SK-N-SH (cell line): ENCODE measurements around the gene CTNNA3. TPM values are rescaled to one million over a fixed set of nuclear protein-coding genes. Genes with fewer than 3 reads are reported as not detected.

Source experiments
- CTCF ChIA-PET: fragments of 300-600, 350-600 bp; formaldehyde crosslinking; extraction: SDS; loops from one replicate; lab custom pipeline; 2021; lab: Yijun Ruan, JAX
- POLR2A ChIA-PET: fragments of 350-600 bp; sonication (Branson Sonifier 250); formaldehyde crosslinking; extraction: SDS; loops from one replicate; lab custom pipeline; 2020; ENCODE audit warnings: antibody characterized with exemption, inconsistent platforms; lab: Yijun Ruan, JAX
- DNase-seq: peaks from one replicate; pipeline ENCODE4 v3.0.0; 2012
- H2AFZ ChIP-seq: fragments of 200-600 bp; sonication (generic); 2 replicates; pipeline ENCODE4 v1.8.1; 2016; ENCODE audit warnings: antibody characterized with exemption, mild to moderate bottlenecking, low read depth
- H3F3A ChIP-seq: fragments of 200-600 bp; sonication (generic); replicated peaks from 2 replicates; pipeline ENCODE3; 2016; ENCODE audit warnings: antibody characterized with exemption, mild to moderate bottlenecking; ENCODE audit not compliant: insufficient read depth
- H3K27ac ChIP-seq, 2 experiments: fragments of 200-500 bp in 1 of 2; fragments of 200-600 bp in 1 of 2; sonication (Bioruptor generic) in 1 of 2; sonication (generic), shearing (Covaris generic) in 1 of 2; 2 replicates each; pipeline versions ENCODE4 v1.5.1 to v1.6.1; 2014 to 2016; ENCODE audit warnings: low read depth in 2 of 2, inconsistent platforms in 1 of 2, low read length in 1 of 2, mild to moderate bottlenecking in 1 of 2, mixed read lengths in 1 of 2
- H3K27me3 ChIP-seq: fragments of 200-600 bp; sonication (generic), shearing (Covaris generic); 2 replicates; pipeline ENCODE4 v1.6.1; 2016; ENCODE audit warnings: mixed run types; ENCODE audit not compliant: insufficient read depth
- H3K36me3 ChIP-seq, 2 experiments: fragments of 200-500 bp in 1 of 2; fragments of 200-600 bp in 1 of 2; sonication (Bioruptor generic) in 1 of 2; sonication (generic) in 1 of 2; replicated peaks in 1 of 2; 2 replicates each; pipeline versions ENCODE3 to v1.5.1; 2014 to 2016; ENCODE audit warnings: low read length in 1 of 2, mild to moderate bottlenecking in 1 of 2; ENCODE audit not compliant: insufficient read depth in 2 of 2, control insufficient read depth in 1 of 2
- H3K4me1 ChIP-seq, 2 experiments: fragments of 200-500 bp in 1 of 2; fragments of 200-600 bp in 1 of 2; sonication (Bioruptor generic) in 1 of 2; sonication (generic), shearing (Covaris generic) in 1 of 2; 2 replicates each; pipeline versions ENCODE4 v1.5.1 to v1.6.1; 2014 to 2016; ENCODE audit warnings: low read depth in 1 of 2, low read length in 1 of 2, mixed run types in 1 of 2; ENCODE audit not compliant: insufficient read depth in 2 of 2, control insufficient read depth in 1 of 2
- H3K4me2 ChIP-seq: fragments of 200-600 bp; sonication (generic), shearing (Covaris generic); 2 replicates; pipeline ENCODE4 v1.6.1; 2017; ENCODE audit warnings: mixed run types
- H3K4me3 ChIP-seq, 2 experiments: fragments of 200-500 bp in 1 of 2; fragments of 200-600 bp in 1 of 2; sonication (Bioruptor generic) in 1 of 2; sonication (generic), shearing (Covaris generic) in 1 of 2; 2 replicates each; pipeline versions ENCODE4 v1.5.1 to v1.8.1; 2014 to 2016; ENCODE audit warnings: low read depth in 2 of 2, inconsistent platforms in 1 of 2, low read length in 1 of 2, mild to moderate bottlenecking in 1 of 2, mixed read lengths in 1 of 2, moderate library complexity in 1 of 2
- H3K79me2 ChIP-seq: fragments of 200-600 bp; sonication (generic); 2 replicates; pipeline ENCODE4 v1.8.1; 2017; ENCODE audit warnings: mild to moderate bottlenecking; ENCODE audit not compliant: insufficient read depth
- H3K9ac ChIP-seq: fragments of 200-600 bp; sonication (generic); 2 replicates; pipeline ENCODE4 v1.6.1; 2017; ENCODE audit warnings: mixed run types
- H3K9me2 ChIP-seq: fragments of 200-600 bp; sonication (generic); 2 replicates; pipeline ENCODE4 v1.6.1; 2017; ENCODE audit warnings: mixed run types
- H3K9me3 ChIP-seq: fragments of 200-600 bp; sonication (generic); 2 replicates; pipeline ENCODE4 v1.6.1; 2017; ENCODE audit warnings: mixed run types, mild to moderate bottlenecking, moderate library complexity
- H4K20me1 ChIP-seq: fragments of 200-600 bp; sonication (generic); 2 replicates; pipeline ENCODE4 v1.6.1; 2017; ENCODE audit warnings: mild to moderate bottlenecking, mixed run types; ENCODE audit not compliant: insufficient read depth
- EP300 ChIP-seq, 2 experiments: IDR thresholded peaks; 2 replicates each; pipeline versions ENCODE4 v1.4.0 to v1.6.1; 2012; ENCODE audit warnings: borderline replicate concordance in 1 of 2, low read depth in 1 of 2, low read length in 1 of 2
- FOSL2 ChIP-seq: IDR thresholded peaks from 2 replicates; pipeline ENCODE4 v1.4.0; 2012; ENCODE audit warnings: low read depth, mild to moderate bottlenecking, moderate library complexity, borderline replicate concordance
- FOXM1 ChIP-seq: IDR thresholded peaks from 2 replicates; pipeline ENCODE4 v1.4.0; 2012; ENCODE audit warnings: low read depth, mild to moderate bottlenecking
- GABPA ChIP-seq: IDR thresholded peaks from 2 replicates; pipeline ENCODE4 v1.4.0; 2012; ENCODE audit warnings: low read depth, mild to moderate bottlenecking
- NFIC ChIP-seq: IDR thresholded peaks from 2 replicates; pipeline ENCODE4 v1.4.0; 2012; ENCODE audit warnings: borderline replicate concordance
- NRF1 ChIP-seq: IDR thresholded peaks from 2 replicates; pipeline ENCODE4 v1.6.1; 2012; ENCODE audit warnings: low read depth, mild to moderate bottlenecking, low read length
- POLR2AphosphoS5 ChIP-seq: IDR thresholded peaks from 2 replicates; pipeline ENCODE4 v1.6.1; 2012; ENCODE audit warnings: low read depth, low read length
- RFX5 ChIP-seq: IDR thresholded peaks from 2 replicates; pipeline ENCODE4 v1.6.1; 2012; ENCODE audit warnings: mild to moderate bottlenecking, improper control_type of control experiment, low read length
- SMC3 ChIP-seq: IDR thresholded peaks from 2 replicates; pipeline ENCODE4 v1.6.1; 2012; ENCODE audit warnings: low read depth, low read length, improper control_type of control experiment
- TCF12 ChIP-seq: IDR thresholded peaks from 2 replicates; pipeline ENCODE4 v1.4.0; 2012
- TEAD4 ChIP-seq: IDR thresholded peaks from 2 replicates; pipeline ENCODE4 v1.4.0; 2012; ENCODE audit warnings: mild to moderate bottlenecking, borderline replicate concordance; ENCODE audit not compliant: insufficient read depth
- polyA plus RNA-seq, 3 experiments: library from polyadenylated mRNA; depleted of rRNA; stranded (reverse); fragments of >200 nt; gene quantifications; 2 replicates each; pipeline ENCODE4 v1.2.3, GENCODE V29; 2012
- TF ChIP-seq, protein P1 (sequence below): IDR thresholded peaks from 2 replicates; pipeline ENCODE4 v1.6.1; 2012; ENCODE audit warnings: mild to moderate bottlenecking, low read depth, low read length, moderate library complexity
- TF ChIP-seq, protein P2 (sequence below): fragments of 150-350 bp; IDR thresholded peaks from 2 replicates; pipeline ENCODE4 v1.6.1; 2017; ENCODE audit warnings: antibody characterized with exemption, low read length, low read depth, borderline replicate concordance
- TF ChIP-seq, protein P3 (sequence below): fragments of 200-600 bp; sonication (generic); IDR thresholded peaks from 2 replicates; pipeline ENCODE4 v1.6.1; 2017; ENCODE audit warnings: antibody characterized with exemption, mild to moderate bottlenecking, moderate library complexity
- TF ChIP-seq, protein P4 (sequence below): fragments of 150-350 bp; IDR thresholded peaks from 2 replicates; pipeline ENCODE4 v1.6.1; 2016; ENCODE audit warnings: mild to moderate bottlenecking, low read depth, low read length

Gene CTNNA3
- polyA plus RNA-seq, 1 of the 3 experiments (the other 2 are of a cell fraction), result not detected

DNA sequence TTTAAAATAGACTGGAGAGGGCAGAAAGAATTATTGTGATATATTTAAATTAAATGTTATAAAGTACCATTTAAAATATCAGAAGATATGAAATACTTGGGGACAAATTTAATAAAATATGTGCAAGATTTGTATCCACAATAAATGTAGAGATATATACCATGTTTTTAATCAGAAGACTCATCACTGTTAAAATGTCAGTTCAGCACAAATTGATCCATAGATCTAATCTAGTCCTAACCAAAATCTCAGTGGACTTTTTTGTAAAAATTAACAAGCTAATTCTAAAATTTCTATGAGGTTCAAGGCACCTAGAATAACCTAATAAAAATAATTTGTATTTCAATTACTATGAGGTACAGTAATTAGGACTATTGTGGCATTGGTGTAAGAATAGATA, 96.4 kb downstream of the CTNNA3 start (continued):
- TF ChIP-seq NFIC (no peak), RFX5 (no peak)

DNA sequence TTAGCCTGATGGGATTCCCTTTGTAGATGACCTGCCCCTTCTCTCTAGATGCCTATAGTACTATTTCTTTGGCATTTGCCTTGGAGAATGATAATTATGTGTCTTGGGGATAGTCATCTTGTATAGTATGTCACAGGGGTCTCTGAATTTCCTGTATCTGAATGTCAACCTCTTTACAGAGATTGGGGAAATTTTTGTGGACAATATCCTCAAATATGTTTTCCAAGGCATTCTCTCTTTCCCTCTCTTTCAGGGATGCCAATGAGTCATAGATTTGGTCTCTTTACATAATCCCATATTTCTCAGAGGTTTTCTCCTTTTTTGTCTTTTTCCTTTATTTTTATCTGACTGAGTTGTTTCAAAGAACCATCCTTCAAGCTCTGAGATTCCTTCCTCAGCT, 99.4 kb downstream of the CTNNA3 start:
- Histone ChIP-seq H3K9me2 (no peaks in the 10 kb centered on the region), H3K36me3 (no peaks in the 10 kb centered on the region), H3K27me3 (no peaks in the 10 kb centered on the region), H3K9ac (no peak overlapping the region), H4K20me1 (no peaks in the 10 kb centered on the region), H3F3A (no peaks in the 10 kb centered on the region), H2AFZ (no peak overlapping the region), H3K4me2 (no peak overlapping the region), H3K4me3 (no peak overlapping the region), H3K4me1 (no peaks in the 10 kb centered on the region; a peak in 1 of 4 replicates), H3K9me3 (no peaks in the 10 kb centered on the region), H3K27ac (no peak overlapping the region), H3K79me2 (no peaks in the 10 kb centered on the region)
- TF ChIP-seq, protein P1, sequence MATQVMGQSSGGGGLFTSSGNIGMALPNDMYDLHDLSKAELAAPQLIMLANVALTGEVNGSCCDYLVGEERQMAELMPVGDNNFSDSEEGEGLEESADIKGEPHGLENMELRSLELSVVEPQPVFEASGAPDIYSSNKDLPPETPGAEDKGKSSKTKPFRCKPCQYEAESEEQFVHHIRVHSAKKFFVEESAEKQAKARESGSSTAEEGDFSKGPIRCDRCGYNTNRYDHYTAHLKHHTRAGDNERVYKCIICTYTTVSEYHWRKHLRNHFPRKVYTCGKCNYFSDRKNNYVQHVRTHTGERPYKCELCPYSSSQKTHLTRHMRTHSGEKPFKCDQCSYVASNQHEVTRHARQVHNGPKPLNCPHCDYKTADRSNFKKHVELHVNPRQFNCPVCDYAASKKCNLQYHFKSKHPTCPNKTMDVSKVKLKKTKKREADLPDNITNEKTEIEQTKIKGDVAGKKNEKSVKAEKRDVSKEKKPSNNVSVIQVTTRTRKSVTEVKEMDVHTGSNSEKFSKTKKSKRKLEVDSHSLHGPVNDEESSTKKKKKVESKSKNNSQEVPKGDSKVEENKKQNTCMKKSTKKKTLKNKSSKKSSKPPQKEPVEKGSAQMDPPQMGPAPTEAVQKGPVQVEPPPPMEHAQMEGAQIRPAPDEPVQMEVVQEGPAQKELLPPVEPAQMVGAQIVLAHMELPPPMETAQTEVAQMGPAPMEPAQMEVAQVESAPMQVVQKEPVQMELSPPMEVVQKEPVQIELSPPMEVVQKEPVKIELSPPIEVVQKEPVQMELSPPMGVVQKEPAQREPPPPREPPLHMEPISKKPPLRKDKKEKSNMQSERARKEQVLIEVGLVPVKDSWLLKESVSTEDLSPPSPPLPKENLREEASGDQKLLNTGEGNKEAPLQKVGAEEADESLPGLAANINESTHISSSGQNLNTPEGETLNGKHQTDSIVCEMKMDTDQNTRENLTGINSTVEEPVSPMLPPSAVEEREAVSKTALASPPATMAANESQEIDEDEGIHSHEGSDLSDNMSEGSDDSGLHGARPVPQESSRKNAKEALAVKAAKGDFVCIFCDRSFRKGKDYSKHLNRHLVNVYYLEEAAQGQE, result no peak
- TF ChIP-seq FOSL2, result no peak
- no peak for TF ChIP-seq TEAD4
- no peak for TF ChIP-seq EP300 (IDR thresholded peaks at IDR 0.05; ENCODE audit: borderline replicate concordance in 1 of 2, low read depth in 1 of 2, low read length in 1 of 2)
- no peak for TF ChIP-seq SMC3
- TF ChIP-seq, protein P2, sequence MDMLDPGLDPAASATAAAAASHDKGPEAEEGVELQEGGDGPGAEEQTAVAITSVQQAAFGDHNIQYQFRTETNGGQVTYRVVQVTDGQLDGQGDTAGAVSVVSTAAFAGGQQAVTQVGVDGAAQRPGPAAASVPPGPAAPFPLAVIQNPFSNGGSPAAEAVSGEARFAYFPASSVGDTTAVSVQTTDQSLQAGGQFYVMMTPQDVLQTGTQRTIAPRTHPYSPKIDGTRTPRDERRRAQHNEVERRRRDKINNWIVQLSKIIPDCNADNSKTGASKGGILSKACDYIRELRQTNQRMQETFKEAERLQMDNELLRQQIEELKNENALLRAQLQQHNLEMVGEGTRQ, result no peak
- no peak for TF ChIP-seq TCF12
- no peak for TF ChIP-seq POLR2AphosphoS5
- TF ChIP-seq NRF1, result no peak
- TF ChIP-seq, protein P3, sequence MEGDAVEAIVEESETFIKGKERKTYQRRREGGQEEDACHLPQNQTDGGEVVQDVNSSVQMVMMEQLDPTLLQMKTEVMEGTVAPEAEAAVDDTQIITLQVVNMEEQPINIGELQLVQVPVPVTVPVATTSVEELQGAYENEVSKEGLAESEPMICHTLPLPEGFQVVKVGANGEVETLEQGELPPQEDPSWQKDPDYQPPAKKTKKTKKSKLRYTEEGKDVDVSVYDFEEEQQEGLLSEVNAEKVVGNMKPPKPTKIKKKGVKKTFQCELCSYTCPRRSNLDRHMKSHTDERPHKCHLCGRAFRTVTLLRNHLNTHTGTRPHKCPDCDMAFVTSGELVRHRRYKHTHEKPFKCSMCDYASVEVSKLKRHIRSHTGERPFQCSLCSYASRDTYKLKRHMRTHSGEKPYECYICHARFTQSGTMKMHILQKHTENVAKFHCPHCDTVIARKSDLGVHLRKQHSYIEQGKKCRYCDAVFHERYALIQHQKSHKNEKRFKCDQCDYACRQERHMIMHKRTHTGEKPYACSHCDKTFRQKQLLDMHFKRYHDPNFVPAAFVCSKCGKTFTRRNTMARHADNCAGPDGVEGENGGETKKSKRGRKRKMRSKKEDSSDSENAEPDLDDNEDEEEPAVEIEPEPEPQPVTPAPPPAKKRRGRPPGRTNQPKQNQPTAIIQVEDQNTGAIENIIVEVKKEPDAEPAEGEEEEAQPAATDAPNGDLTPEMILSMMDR, result no peak
- TF ChIP-seq, protein P4, sequence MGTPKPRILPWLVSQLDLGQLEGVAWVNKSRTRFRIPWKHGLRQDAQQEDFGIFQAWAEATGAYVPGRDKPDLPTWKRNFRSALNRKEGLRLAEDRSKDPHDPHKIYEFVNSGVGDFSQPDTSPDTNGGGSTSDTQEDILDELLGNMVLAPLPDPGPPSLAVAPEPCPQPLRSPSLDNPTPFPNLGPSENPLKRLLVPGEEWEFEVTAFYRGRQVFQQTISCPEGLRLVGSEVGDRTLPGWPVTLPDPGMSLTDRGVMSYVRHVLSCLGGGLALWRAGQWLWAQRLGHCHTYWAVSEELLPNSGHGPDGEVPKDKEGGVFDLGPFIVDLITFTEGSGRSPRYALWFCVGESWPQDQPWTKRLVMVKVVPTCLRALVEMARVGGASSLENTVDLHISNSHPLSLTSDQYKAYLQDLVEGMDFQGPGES, result no peak
- no peak for TF ChIP-seq FOXM1
- no peak for TF ChIP-seq RFX5
- no peak for TF ChIP-seq GABPA
- no peak for DNase-seq
- ChIA-PET POLR2A (no interaction called here), CTCF (interaction anchor here (0.6 kb wide), 1 partner anchor 554 kb away, joined by 3 read pairs; no protein-coding TSS in a partner anchor)
